Gastroesophageal sphincter (tissue), 4 donors: ENCODE results near the gene THAP9. TPM values are rescaled to one million over a fixed set of nuclear protein-coding genes. Genes with fewer than 3 reads are reported as not detected.
"Not testable (repeated sequence)": the region's sequence is repeated elsewhere in the genome, so short reads cannot be mapped to it uniquely, and the experiment has no call there.

Experiments
- ATAC-seq: fragments of 150-250 bp; one replicate; pipeline ENCODE4 v1.9.1; 2016; ENCODE audit warnings: mild to moderate bottlenecking, moderate library complexity
- H3K27ac ChIP-seq, 4 donors: fragments of 200-600 bp; sonication (generic) in 3 of 4; 1 replicate in 3 of 4; 2 replicates in 1 of 4; pipeline ENCODE4 v1.5.1; 2016 to 2019
- H3K27me3 ChIP-seq: fragments of 200-600 bp; sonication (generic); one replicate; pipeline ENCODE4 v1.5.1; 2019
- H3K36me3 ChIP-seq, 2 donors: fragments of 200-600 bp; sonication (generic); one replicate each; pipeline ENCODE4 v1.5.1; 2019; ENCODE audit warnings: control low read depth in 1 of 2
- H3K4me1 ChIP-seq, 3 donors: fragments of 200-600 bp; sonication (generic); 1 replicate in 2 of 3; 2 replicates in 1 of 3; pipeline ENCODE4 v1.5.1; 2016 to 2019; ENCODE audit warnings: control low read depth in 2 of 3
- H3K4me3 ChIP-seq, 2 donors: fragments of 200-600 bp; sonication (generic); one replicate each; pipeline ENCODE4 v1.5.1; 2019; ENCODE audit warnings: mild to moderate bottlenecking in 1 of 2, moderate library complexity in 1 of 2
- H3K9me3 ChIP-seq, 3 donors: fragments of 200-600 bp; sonication (generic); one replicate each; pipeline ENCODE4 v1.5.1; 2017 to 2019; ENCODE audit warnings: control low read depth in 2 of 3
- CTCF ChIP-seq, 4 experiments: fragments of 200-600 bp in 2 of 4; fragments of 450-650 bp in 2 of 4; sonication (generic) in 1 of 4; IDR thresholded peaks; one replicate each; pipeline ENCODE4 v1.5.1; 2017 to 2019; ENCODE audit warnings: antibody characterized with exemption in 4 of 4, mild to moderate bottlenecking in 2 of 4, moderate library complexity in 2 of 4
- EP300 ChIP-seq: sonication (generic); formaldehyde crosslinking; IDR thresholded peaks from one replicate; pipeline ENCODE4 v1.6.1; 2017; ENCODE audit warnings: antibody characterized with exemption, mild to moderate bottlenecking
- POLR2A ChIP-seq, 2 donors: fragments of 450-650 bp; IDR thresholded peaks; one replicate each; pipeline ENCODE4 v1.6.1; 2017; ENCODE audit warnings: antibody characterized with exemption in 2 of 2, mild to moderate bottlenecking in 2 of 2, moderate library complexity in 1 of 2
- POLR2AphosphoS5 ChIP-seq: sonication (generic); formaldehyde crosslinking; IDR thresholded peaks from one replicate; pipeline ENCODE4 v1.6.1; 2017; ENCODE audit warnings: antibody characterized with exemption
- WGBS, 2 donors: methylation state at CpG; one replicate each; pipeline ENCODE4 v1.1.5; 2018; ENCODE audit warnings: low coverage in 1 of 2; 5-methylcytosine and 5-hydroxymethylcytosine counted together
- total RNA-seq, 4 donors: library from RNA; depleted of rRNA; stranded (reverse); fragments of >200 nt; gene quantifications; one replicate each; pipeline ENCODE4 v1.1.0, GENCODE V29; 2016

Gene THAP9
- 10 to 100 TPM in 1 of 4 donors, 1 to 10 TPM in 3; 2.6 to 12.5 (median 5.7) TPM for total RNA-seq

DNA sequence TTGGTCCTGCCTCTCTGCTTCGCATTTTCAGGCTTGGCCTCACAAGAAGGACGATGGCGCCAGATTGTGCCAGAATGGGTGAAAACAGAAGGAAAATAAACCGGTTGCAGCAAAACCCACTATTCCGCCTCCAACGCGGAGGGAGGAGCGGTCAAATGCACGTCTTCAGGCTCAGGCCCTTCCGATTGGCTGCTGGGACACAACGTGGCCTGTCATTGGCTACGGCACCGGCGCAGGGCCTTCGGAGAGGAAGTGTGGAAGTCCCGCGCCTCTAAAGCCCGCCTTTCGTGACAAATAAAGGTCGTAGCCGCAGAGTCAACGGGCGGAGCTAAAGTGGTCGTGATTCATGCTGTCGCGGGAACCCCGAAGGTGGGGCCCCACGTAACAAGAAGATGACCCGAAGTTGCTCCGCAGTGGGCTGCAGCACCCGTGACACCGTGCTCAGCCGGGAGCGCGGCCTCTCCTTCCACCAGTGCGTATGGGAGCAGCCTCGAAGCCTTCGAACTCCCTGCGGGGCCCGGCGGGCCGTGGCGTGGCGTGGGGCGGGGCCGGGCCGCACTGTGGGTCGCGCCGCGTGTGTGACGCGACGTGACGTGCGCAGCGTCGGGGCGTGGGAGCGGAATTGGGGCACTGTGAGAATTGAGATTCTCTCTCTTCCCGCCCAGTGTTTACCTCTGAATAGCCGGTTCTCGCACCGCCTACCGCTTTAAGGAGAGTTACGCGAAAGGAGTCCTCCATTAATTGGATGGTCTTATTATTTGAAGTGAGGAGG is at the start of gene THAP9:
Gene THAP9 (plus strand): TSS at position 325 of the 772 bp plus-strand sequence. CDS start 68 bp downstream, at position 393.
- peaks cover 0 to 21% of the 10 kb centered on the region in 2 donors for H3K36me3 ChIP-seq
- H3K27me3 ChIP-seq, result no peaks in the 10 kb centered on the region
- H3K4me3 ChIP-seq, result peak within 1 kb of the TSS; percentile 45 to 70
- peak; percentile 97 for ATAC-seq
- TF ChIP-seq CTCF (IDR thresholded peaks at IDR 0.05) (no peak), POLR2AphosphoS5 (peak; percentile 88), EP300 (no peak), POLR2A (IDR thresholded peaks at IDR 0.05) (peak; percentile 43 to 55)
- WGBS, 2 donors, result 0% methylated on average over 1 to 13 of the region's 67 CpGs
- peak within 1 kb of the TSS; percentile 84 to 99 (median 98) for H3K27ac ChIP-seq
- peaks cover 4 to 51% (median 13%) of the 10 kb centered on the region in 3 donors for H3K4me1 ChIP-seq
- H3K9me3 ChIP-seq, result no peaks in the 10 kb centered on the region

GRCh38 chr4:82851318-82851717 is 49.2 kb upstream of the THAP9 start:
- Histone ChIP-seq H3K27ac (no peak overlapping the region), H3K4me1 (no peaks in the 10 kb centered on the region), H3K9me3 (no peaks in the 10 kb centered on the region), H3K27me3 (no peaks in the 10 kb centered on the region), H3K4me3 (no peak overlapping the region), H3K36me3 (peaks cover 18 to 100% of the 10 kb centered on the region in 2 donors)
- WGBS, 2 donors, result 100% methylated on average over 1 of the region's 2 CpGs; no CpG with 5 or more reads in 1 of the 2 donors
- TF ChIP-seq EP300, result no peak
- TF ChIP-seq POLR2AphosphoS5, result no peak
- TF ChIP-seq CTCF (IDR thresholded peaks at IDR 0.05), result no peak
- no peak for TF ChIP-seq POLR2A (IDR thresholded peaks at IDR 0.05)
- no peak for ATAC-seq

GRCh38 chr4:82851885-82852750 is 48.4 kb upstream of the THAP9 start:
- ATAC-seq, result no peak
- H3K9me3 ChIP-seq, result no peaks in the 10 kb centered on the region
- H3K27ac ChIP-seq, result no peak overlapping the region
- no peaks in the 10 kb centered on the region for H3K27me3 ChIP-seq
- peaks cover 18 to 100% of the 10 kb centered on the region in 2 donors for H3K36me3 ChIP-seq
- WGBS, 2 donors, result 60 to 67% methylated on average over 1 of the region's 1 CpG
- H3K4me3 ChIP-seq, result no peak overlapping the region
- no peaks in the 10 kb centered on the region for H3K4me1 ChIP-seq
- TF ChIP-seq CTCF (IDR thresholded peaks at IDR 0.05) (peak in 1 of 4 experiments; percentile 32), EP300 (no peak), POLR2AphosphoS5 (no peak)

- 68 to 77% methylated on average over 5 of the region's 5 CpGs for WGBS, 2 donors
- H3K27ac ChIP-seq, result no peak overlapping the region
- peaks cover 18 to 100% of the 10 kb centered on the region in 2 donors for H3K36me3 ChIP-seq
- no peaks in the 10 kb centered on the region for H3K9me3 ChIP-seq
- H3K4me1 ChIP-seq, result no peaks in the 10 kb centered on the region
- no peaks in the 10 kb centered on the region for H3K27me3 ChIP-seq
- H3K4me3 ChIP-seq, result no peak overlapping the region
- TF ChIP-seq CTCF (IDR thresholded peaks at IDR 0.05), result no peak
- no peak for TF ChIP-seq POLR2A (IDR thresholded peaks at IDR 0.05)
- no peak for TF ChIP-seq EP300
- TF ChIP-seq POLR2AphosphoS5, result no peak
- ATAC-seq, result no peak
Measured at GRCh38 chr4:82852751-82853285, 47.7 kb upstream of the THAP9 start.

GRCh38 chr4:82860487-82860886 is 40.0 kb upstream of the THAP9 start:
- not testable (repeated sequence) for H3K4me3 ChIP-seq, H3K9me3 ChIP-seq, H3K4me1 ChIP-seq, H3K27ac ChIP-seq, H3K27me3 ChIP-seq, ATAC-seq
- peaks cover 8 to 78% of the 10 kb centered on the region in 2 donors for H3K36me3 ChIP-seq
- 92 to 100% methylated on average over 1 of the region's 2 CpGs for WGBS, 2 donors
